Measurements from ENCODE around the gene F7.

Gene F7

GRCh38 chr13:113142876-113143275, 37.3 kb downstream of the F7 start:
- TF ChIP-seq CTCF (IDR thresholded peaks at IDR 0.05; ENCODE audit: insufficient read depth, low read length, missing control alignments) = no peak
- no peak for DNase-seq (ENCODE audit: low read depth, low spot score)
- ChIA-PET POLR2A (no interaction called here), CTCF (no interaction called here)
- H3K4me3 ChIP-seq (ENCODE audit: low read depth, low read length) = no peak overlapping the region

- CTCF ChIA-PET = no interaction called here
- H3K4me3 ChIP-seq (ENCODE audit: low read depth, low read length) = no peak overlapping the region
- DNase-seq (ENCODE audit: low read depth, low spot score) = no peak
- no peak for TF ChIP-seq CTCF (IDR thresholded peaks at IDR 0.05; ENCODE audit: insufficient read depth, low read length, missing control alignments)
- POLR2A ChIA-PET = no interaction called here
Observed at GRCh38 chr13:113143466-113144254, 38.1 kb downstream of the F7 start.

- no peak for TF ChIP-seq CTCF (IDR thresholded peaks at IDR 0.05; ENCODE audit: insufficient read depth, low read length, missing control alignments)
- ChIA-PET CTCF (no interaction called here), POLR2A (no interaction called here)
- no peak overlapping the region for H3K4me3 ChIP-seq (ENCODE audit: low read depth, low read length)
- DNase-seq (ENCODE audit: low read depth, low spot score) = no peak
Observed at GRCh38 chr13:113144255-113144629, 38.7 kb downstream of the F7 start.

- H3K4me3 ChIP-seq (ENCODE audit: low read depth, low read length) = no peak overlapping the region
- no peak for TF ChIP-seq CTCF (IDR thresholded peaks at IDR 0.05; ENCODE audit: insufficient read depth, low read length, missing control alignments)
- POLR2A ChIA-PET = no interaction called here
- no peak for DNase-seq (ENCODE audit: low read depth, low spot score)
- CTCF ChIA-PET = no interaction called here
Observed at GRCh38 chr13:113145496-113145895, 39.9 kb downstream of the F7 start.

- ChIA-PET POLR2A (no interaction called here), CTCF (no interaction called here)
- DNase-seq (ENCODE audit: low read depth, low spot score) = no peak
- H3K4me3 ChIP-seq (ENCODE audit: low read depth, low read length) = no peak overlapping the region
- no peak for TF ChIP-seq CTCF (IDR thresholded peaks at IDR 0.05; ENCODE audit: insufficient read depth, low read length, missing control alignments)
Observed at GRCh38 chr13:113145911-113146598, 40.5 kb downstream of the F7 start.

- no peak overlapping the region for H3K4me3 ChIP-seq (ENCODE audit: low read depth, low read length)
- ChIA-PET CTCF (interaction anchor here (1.2 kb wide), 1 partner anchor 16 kb away, joined by 4 read pairs; no protein-coding TSS in a partner anchor), POLR2A (no interaction called here)
- no peak for TF ChIP-seq CTCF (IDR thresholded peaks at IDR 0.05; ENCODE audit: insufficient read depth, low read length, missing control alignments)
- no peak for DNase-seq (ENCODE audit: low read depth, low spot score)
Observed at GRCh38 chr13:113146750-113147149, 41.2 kb downstream of the F7 start.

All from AG04449 (cell line).